ENCODE data around the gene TAS1R2. TPM values are rescaled to one million over a fixed set of nuclear protein-coding genes. Genes with fewer than 3 reads are reported as not detected.

Gene TAS1R2
- polyA plus RNA-seq, 2 of the 4 experiments (the other 2 are of a cell fraction) = not detected

DNA sequence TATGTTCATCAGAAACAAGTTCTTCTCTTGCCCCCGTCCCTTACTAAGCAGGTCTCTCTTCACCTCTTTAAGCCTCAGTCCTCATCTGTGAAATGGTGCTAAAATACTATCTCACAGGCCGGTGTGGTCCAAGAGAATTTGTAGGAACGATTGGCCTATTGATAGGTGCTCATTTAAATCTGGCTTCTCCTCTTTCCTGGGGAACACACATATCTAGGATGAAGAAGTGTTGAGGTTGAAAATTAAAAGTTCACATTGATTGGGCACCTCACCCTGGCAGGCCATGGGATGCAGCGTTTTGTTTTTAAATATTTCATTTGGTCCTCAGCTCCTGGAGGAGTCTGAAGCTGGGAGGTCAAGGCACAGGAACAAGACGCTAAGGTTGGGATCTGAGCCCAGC is 8.9 kb upstream of the TAS1R2 start (continued):
- TF ChIP-seq, protein P1, sequence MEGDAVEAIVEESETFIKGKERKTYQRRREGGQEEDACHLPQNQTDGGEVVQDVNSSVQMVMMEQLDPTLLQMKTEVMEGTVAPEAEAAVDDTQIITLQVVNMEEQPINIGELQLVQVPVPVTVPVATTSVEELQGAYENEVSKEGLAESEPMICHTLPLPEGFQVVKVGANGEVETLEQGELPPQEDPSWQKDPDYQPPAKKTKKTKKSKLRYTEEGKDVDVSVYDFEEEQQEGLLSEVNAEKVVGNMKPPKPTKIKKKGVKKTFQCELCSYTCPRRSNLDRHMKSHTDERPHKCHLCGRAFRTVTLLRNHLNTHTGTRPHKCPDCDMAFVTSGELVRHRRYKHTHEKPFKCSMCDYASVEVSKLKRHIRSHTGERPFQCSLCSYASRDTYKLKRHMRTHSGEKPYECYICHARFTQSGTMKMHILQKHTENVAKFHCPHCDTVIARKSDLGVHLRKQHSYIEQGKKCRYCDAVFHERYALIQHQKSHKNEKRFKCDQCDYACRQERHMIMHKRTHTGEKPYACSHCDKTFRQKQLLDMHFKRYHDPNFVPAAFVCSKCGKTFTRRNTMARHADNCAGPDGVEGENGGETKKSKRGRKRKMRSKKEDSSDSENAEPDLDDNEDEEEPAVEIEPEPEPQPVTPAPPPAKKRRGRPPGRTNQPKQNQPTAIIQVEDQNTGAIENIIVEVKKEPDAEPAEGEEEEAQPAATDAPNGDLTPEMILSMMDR (IDR thresholded peaks at IDR 0.05) = no peak
- no peak for TF ChIP-seq GATA3 (IDR thresholded peaks at IDR 0.05; ENCODE audit: borderline replicate concordance)
- TF ChIP-seq SREBF2 (IDR thresholded peaks at IDR 0.05) = no peak
- TF ChIP-seq HEYL (CRISPR knock-in tag; IDR thresholded peaks at IDR 0.05) = no peak
- TF ChIP-seq, protein P2, sequence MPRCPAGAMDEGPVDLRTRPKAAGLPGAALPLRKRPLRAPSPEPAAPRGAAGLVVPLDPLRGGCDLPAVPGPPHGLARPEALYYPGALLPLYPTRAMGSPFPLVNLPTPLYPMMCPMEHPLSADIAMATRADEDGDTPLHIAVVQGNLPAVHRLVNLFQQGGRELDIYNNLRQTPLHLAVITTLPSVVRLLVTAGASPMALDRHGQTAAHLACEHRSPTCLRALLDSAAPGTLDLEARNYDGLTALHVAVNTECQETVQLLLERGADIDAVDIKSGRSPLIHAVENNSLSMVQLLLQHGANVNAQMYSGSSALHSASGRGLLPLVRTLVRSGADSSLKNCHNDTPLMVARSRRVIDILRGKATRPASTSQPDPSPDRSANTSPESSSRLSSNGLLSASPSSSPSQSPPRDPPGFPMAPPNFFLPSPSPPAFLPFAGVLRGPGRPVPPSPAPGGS (IDR thresholded peaks at IDR 0.05) = no peak
- TF ChIP-seq, protein P3, sequence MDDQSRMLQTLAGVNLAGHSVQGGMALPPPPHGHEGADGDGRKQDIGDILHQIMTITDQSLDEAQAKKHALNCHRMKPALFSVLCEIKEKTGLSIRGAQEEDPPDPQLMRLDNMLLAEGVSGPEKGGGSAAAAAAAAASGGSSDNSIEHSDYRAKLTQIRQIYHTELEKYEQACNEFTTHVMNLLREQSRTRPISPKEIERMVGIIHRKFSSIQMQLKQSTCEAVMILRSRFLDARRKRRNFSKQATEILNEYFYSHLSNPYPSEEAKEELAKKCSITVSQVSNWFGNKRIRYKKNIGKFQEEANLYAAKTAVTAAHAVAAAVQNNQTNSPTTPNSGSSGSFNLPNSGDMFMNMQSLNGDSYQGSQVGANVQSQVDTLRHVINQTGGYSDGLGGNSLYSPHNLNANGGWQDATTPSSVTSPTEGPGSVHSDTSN (IDR thresholded peaks at IDR 0.05) = no peak

DNA sequence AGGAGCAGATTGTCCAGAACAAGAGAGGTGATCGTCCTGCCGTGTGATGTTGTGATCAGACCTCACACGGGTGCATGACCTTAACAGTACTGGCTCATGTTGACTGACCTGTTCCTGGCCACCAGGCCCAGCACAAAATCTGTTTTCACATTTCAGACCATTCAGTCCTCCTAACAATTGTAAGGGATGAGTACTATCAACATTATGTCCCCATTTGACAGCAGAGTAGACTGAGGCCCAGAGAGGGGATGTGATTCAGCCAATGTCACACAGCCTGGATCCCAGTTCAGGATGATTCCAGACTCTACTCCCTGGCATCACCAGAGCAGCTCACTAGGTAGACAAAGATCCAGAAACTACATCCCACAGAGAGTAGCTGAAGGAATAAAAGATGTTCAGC is 7.4 kb upstream of the TAS1R2 start:
- Histone ChIP-seq H3K4me2 (no peak overlapping the region), H3K9me3 (no peaks in the 10 kb centered on the region), H3K27ac (no peak overlapping the region), H3K4me3 (no peak overlapping the region), H3K4me1 (no peaks in the 10 kb centered on the region)
- CTCF ChIA-PET = interaction anchor here (1.2 kb wide), 1 partner anchor 17 kb away, joined by 3 read pairs; no protein-coding TSS in a partner anchor
- DNase-seq (ENCODE audit: low read depth in 1 of 2, low spot score in 1 of 2) = no peak
- POLR2A ChIA-PET = no interaction called here
- 88% methylated on average over 3 of the region's 3 CpGs for WGBS (ENCODE audit: missing lambda C conversion rate)
- no peak for ATAC-seq
- no peak for FAIRE-seq
- TF ChIP-seq CBX2 (IDR thresholded peaks at IDR 0.05; ENCODE audit: borderline replicate concordance, low read depth) = no peak
- no peak for TF ChIP-seq HOXB5 (CRISPR knock-in tag; IDR thresholded peaks at IDR 0.05)
- TF ChIP-seq, protein P4, sequence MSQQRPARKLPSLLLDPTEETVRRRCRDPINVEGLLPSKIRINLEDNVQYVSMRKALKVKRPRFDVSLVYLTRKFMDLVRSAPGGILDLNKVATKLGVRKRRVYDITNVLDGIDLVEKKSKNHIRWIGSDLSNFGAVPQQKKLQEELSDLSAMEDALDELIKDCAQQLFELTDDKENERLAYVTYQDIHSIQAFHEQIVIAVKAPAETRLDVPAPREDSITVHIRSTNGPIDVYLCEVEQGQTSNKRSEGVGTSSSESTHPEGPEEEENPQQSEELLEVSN (IDR thresholded peaks at IDR 0.05; ENCODE audit: borderline replicate concordance, low read depth) = no peak
- TF ChIP-seq FOSL2 (IDR thresholded peaks at IDR 0.05) = no peak
- TF ChIP-seq FOSL2 (CRISPR knock-in tag; IDR thresholded peaks at IDR 0.05) = no peak
- TF ChIP-seq HDAC2 (IDR thresholded peaks at IDR 0.05) = no peak
- no peak for TF ChIP-seq MYC (IDR thresholded peaks at IDR 0.05; ENCODE audit: borderline replicate concordance, low read length)
- TF ChIP-seq MAZ (IDR thresholded peaks at IDR 0.05; ENCODE audit: borderline replicate concordance, low read depth, low read length) = no peak
- no peak for TF ChIP-seq POLR2A (IDR thresholded peaks at IDR 0.05; ENCODE audit: low read length)
- TF ChIP-seq, protein P5, sequence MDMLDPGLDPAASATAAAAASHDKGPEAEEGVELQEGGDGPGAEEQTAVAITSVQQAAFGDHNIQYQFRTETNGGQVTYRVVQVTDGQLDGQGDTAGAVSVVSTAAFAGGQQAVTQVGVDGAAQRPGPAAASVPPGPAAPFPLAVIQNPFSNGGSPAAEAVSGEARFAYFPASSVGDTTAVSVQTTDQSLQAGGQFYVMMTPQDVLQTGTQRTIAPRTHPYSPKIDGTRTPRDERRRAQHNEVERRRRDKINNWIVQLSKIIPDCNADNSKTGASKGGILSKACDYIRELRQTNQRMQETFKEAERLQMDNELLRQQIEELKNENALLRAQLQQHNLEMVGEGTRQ (IDR thresholded peaks at IDR 0.05) = no peak
- TF ChIP-seq CBX8 (IDR thresholded peaks at IDR 0.05) = no peak
- TF ChIP-seq JUN (IDR thresholded peaks at IDR 0.05) = no peak

DNA sequence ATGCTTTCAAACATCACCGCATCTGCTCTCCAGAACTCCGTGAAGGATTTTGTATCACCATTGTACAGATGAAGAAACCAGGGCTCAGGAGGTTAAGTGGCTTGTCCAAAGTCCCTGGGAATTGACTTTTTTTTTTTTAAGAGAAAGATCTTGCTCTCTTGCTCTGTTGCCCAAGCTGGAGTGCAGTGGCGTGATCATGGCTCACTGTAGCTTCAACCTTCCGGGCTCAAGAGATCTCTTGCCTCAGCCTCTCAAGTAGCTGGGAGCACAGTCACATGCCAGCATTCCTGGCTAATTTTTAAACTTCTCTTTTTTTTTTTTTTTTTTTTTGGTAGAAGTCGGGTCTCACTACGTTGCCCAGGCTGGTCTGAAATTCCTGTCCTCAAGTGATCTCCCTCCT is 6.9 kb upstream of the TAS1R2 start:
- ChIA-PET CTCF (interaction anchor here (0.6 to 1.2 kb wide), 3 partner anchors 8 to 53 kb away, joined by 3 to 4 read pairs (median 3); no protein-coding TSS in a partner anchor), POLR2A (no interaction called here)

More for the DNA sequence above, 6.9 kb upstream of the TAS1R2 start:
- DNase-seq (ENCODE audit: low read depth in 1 of 2, low spot score in 1 of 2) (no peak), FAIRE-seq (no peak), ATAC-seq (no peak)
- no peaks in the 10 kb centered on the region for H3K4me1 ChIP-seq
- no peaks in the 10 kb centered on the region for H3K9me3 ChIP-seq
- H3K27ac ChIP-seq = no peak overlapping the region
- 57% methylated on average over 6 of the region's 6 CpGs for WGBS (ENCODE audit: missing lambda C conversion rate)
- H3K4me3 ChIP-seq = no peak overlapping the region
- no peak overlapping the region for H3K4me2 ChIP-seq
- TF ChIP-seq HOXB5 (CRISPR knock-in tag; IDR thresholded peaks at IDR 0.05) = no peak
- TF ChIP-seq, protein P6, sequence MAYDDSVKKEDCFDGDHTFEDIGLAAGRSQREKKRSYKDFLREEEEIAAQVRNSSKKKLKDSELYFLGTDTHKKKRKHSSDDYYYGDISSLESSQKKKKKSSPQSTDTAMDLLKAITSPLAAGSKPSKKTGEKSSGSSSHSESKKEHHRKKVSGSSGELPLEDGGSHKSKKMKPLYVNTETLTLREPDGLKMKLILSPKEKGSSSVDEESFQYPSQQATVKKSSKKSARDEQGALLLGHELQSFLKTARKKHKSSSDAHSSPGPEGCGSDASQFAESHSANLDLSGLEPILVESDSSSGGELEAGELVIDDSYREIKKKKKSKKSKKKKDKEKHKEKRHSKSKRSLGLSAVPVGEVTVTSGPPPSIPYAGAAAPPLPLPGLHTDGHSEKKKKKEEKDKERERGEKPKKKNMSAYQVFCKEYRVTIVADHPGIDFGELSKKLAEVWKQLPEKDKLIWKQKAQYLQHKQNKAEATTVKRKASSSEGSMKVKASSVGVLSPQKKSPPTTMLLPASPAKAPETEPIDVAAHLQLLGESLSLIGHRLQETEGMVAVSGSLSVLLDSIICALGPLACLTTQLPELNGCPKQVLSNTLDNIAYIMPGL (CRISPR knock-in tag; IDR thresholded peaks at IDR 0.05; ENCODE audit: borderline replicate concordance) = no peak
- no peak for TF ChIP-seq HOXB13 (CRISPR knock-in tag; IDR thresholded peaks at IDR 0.05; ENCODE audit: low read depth)
- TF ChIP-seq RFX5 (IDR thresholded peaks at IDR 0.05) = no peak

All from A549 (cell line).